Fibroblast of mammary gland (primary cell): ENCODE results near the gene ACOX2.

Experiments used
- DNase-seq: peaks from one replicate; pipeline ENCODE4 v3.0.0-alpha.2; 2010; ENCODE audit warnings: low read depth
- H3K4me3 ChIP-seq: 2 replicates; pipeline ENCODE4 v1.5.1; 2011; ENCODE audit warnings: low read depth, mild to moderate bottlenecking, low read length, moderate library complexity; ENCODE audit not compliant: control insufficient read depth
- TF ChIP-seq, protein P1 (sequence below): conservative IDR thresholded peaks from 2 replicates; pipeline ENCODE4 v1.5.1; 2011; ENCODE audit warnings: low read depth, low read length, inconsistent platforms; ENCODE audit not compliant: control insufficient read depth, insufficient read depth

The ACOX2 gene

DNA sequence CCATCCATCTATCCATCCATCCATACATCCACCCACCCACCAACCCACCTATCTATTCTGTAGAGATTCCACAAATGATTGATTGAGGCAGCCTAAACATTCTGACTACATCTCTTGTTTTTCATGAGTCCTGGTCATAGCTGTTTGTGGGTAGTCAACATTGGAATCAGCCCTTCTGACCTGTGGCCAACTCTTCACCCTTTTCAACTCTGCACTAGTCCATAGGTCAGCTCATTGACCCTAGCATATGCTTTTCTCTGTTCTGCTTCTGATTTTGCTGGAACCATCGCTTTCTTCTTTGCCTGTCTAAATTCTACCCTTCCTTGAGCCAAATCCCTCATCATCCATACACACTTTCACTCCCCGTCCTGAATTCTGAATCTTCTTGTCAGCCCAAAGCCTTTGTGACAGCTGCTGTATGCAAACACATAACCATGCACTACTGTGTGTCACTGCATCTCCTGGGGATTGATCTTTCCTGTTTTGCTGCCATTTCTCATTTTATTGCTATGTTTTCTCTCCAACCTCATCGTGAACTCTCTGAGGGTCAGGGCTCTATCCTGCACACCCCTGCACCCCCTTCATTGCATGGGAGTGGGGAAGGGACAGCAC lies 61.9 kb downstream of the ACOX2 start:
- H3K4me3 ChIP-seq: no peak overlapping the region
- no peak for DNase-seq
- TF ChIP-seq, protein P1, sequence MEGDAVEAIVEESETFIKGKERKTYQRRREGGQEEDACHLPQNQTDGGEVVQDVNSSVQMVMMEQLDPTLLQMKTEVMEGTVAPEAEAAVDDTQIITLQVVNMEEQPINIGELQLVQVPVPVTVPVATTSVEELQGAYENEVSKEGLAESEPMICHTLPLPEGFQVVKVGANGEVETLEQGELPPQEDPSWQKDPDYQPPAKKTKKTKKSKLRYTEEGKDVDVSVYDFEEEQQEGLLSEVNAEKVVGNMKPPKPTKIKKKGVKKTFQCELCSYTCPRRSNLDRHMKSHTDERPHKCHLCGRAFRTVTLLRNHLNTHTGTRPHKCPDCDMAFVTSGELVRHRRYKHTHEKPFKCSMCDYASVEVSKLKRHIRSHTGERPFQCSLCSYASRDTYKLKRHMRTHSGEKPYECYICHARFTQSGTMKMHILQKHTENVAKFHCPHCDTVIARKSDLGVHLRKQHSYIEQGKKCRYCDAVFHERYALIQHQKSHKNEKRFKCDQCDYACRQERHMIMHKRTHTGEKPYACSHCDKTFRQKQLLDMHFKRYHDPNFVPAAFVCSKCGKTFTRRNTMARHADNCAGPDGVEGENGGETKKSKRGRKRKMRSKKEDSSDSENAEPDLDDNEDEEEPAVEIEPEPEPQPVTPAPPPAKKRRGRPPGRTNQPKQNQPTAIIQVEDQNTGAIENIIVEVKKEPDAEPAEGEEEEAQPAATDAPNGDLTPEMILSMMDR: no peak

- TF ChIP-seq, protein P1: no peak
- DNase-seq: no peak
- H3K4me3 ChIP-seq: no peak overlapping the region
These were observed 62.6 kb downstream of the ACOX2 start for GRCh38 chr3:58474348-58474911.

DNA sequence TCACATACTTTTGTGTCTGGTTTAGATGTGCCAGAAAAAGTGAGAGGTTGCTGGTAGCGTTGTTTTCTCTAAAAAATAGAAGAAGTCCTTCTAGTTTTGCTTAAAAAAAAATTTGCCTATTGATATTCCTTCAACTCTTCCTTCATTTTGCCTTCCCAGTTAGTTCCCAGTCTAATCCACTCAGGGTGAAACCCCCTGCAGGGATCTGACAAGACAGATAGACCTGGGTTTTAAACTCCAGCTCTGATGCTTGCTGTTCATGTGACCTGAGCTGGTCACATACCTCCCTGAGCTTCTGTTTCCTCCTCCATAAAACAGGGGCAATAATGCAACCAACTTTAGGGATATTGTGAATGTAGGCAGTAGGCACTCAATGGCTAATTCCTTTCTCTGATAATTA lies 63.7 kb downstream of the ACOX2 start:
- H3K4me3 ChIP-seq: no peak overlapping the region
- DNase-seq: no peak
- TF ChIP-seq, protein P1: no peak

DNA sequence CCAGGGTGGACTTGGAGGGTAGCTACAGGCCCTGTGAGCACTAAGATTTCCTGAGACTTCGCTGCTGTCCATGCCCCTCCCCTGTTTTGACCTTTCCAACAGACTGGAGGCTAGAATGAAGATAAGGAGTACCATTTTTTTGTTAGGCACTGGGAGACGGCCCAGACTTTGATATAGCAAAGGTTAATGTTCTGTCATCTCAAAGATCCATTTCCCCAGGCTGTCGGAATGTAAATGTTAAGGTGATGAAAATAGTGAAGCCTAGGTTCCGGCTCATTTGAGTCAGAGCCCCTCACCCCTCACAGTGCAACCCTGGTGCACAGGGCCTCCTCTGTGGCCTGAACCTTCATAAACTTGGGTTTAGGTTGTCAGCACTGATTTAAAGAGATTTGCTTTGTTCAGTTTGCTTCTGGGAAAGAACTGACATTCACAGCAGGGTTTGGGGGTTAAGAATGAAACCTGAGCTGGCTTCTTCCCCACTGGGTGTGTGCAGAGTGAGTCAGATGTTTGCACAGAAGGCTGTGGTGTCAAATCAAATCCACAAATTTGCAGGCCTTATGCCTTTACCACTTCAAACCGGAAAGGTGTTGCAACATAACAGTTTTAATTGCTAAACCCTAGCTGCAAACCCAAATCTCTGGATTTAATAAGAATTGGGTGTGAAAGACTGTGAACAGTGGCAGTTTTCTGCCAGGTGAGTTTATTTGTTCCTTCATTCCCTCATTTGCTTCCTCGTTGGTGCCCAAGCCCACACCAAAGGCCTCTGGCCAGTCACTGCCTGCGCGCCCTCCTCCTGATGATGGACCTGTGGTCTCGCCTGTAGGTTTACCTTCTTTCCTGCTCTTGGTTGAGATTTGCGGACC lies 65.7 kb downstream of the ACOX2 start:
- no peak overlapping the region for H3K4me3 ChIP-seq
- DNase-seq: peak; percentile 86
- TF ChIP-seq, protein P1: no peak

DNA sequence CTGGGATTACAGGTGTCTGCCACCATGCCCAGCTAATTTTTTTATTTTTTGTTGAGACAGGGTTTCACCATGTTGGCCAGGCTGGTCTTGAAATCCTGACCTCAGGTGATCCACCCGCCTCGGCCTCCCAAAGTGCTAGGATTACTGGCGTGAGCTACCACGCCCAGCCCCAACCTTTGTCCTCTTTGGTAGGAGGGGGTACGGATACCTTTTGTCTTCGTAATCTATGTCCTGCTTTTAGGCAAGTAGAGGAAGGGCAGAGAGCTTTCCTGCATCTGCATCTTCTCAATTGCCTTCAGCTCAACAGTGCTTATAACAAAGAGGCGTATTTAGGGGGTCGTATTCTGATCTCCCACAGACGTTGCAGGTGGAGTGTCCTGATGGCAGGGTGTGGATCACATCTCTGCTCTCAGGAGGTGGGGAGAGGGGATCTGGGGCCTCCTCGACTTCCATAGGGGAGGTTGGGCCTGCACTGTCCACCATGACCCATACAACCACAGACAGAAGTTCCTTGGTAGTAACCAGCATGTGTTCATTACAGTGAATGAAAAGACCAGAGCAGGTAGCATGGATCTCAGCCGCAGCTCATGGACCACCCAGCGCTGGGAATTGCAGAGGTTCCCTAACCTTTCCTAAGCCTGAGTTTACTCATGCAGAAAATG lies 66.5 kb downstream of the ACOX2 start:
- TF ChIP-seq, protein P1: no peak
- H3K4me3 ChIP-seq: no peak overlapping the region
- no peak for DNase-seq

- H3K4me3 ChIP-seq: no peak overlapping the region
- DNase-seq: no peak
- TF ChIP-seq, protein P1: no peak
These were observed 67.9 kb downstream of the ACOX2 start for GRCh38 chr3:58469096-58469495.
